K562 (cell line): ENCODE measurements around the gene ZNF552. TPM values are rescaled to one million over a fixed set of nuclear protein-coding genes. Genes with fewer than 3 reads are reported as not detected.
A peak's percentile ranks its signal among the peaks of the same experiment; 100 is the strongest.
"Not testable (repeated sequence)": the region's sequence is repeated elsewhere in the genome, so short reads cannot be mapped to it uniquely, and the experiment has no call there.

ENCODE experiments used
- ATF1 ChIP-seq, 2 experiments: fragments of 450-650 bp in 1 of 2; IDR thresholded peaks; 2 replicates each; pipeline ENCODE4 v1.6.1; 2016; ENCODE audit warnings: missing compliant biosample characterization in 1 of 2, missing genetic modification characterization in 1 of 2
- CREB3L1 ChIP-seq: fragments of 450-650 bp; IDR thresholded peaks from 2 replicates; pipeline ENCODE4 v1.6.1; 2014; ENCODE audit warnings: low read depth, mild to moderate bottlenecking, moderate library complexity, borderline replicate concordance
- ELF1 ChIP-seq: fragments of 200-800 bp; sonication (Bioruptor generic); IDR thresholded peaks from 2 replicates; pipeline ENCODE4 v1.6.1; 2016; ENCODE audit warnings: missing genetic modification characterization, missing compliant biosample characterization
- PHF8 ChIP-seq: fragments of 200-600 bp; sonication (generic); IDR thresholded peaks from 2 replicates; pipeline ENCODE4 v1.6.1; 2012; ENCODE audit warnings: mixed run types, mild to moderate bottlenecking, inconsistent platforms, low read length, moderate library complexity, borderline replicate concordance
- SUPT5H ChIP-seq: fragments of 450-650 bp; IDR thresholded peaks from 2 replicates; pipeline ENCODE4 v1.6.1; 2016
- polyA plus RNA-seq, 8 experiments: library from polyadenylated mRNA; depleted of rRNA in 4 of 8; stranded (reverse) in 5 of 8; unstranded in 3 of 8; fragments of >200 nt; fragmentation: Nextera tagmentation in 2 of 8; fragmentation: Illumina TruSeq in 1 of 8; extraction: Ambion mirVana in 2 of 8; extraction: Trizol in 1 of 8; gene quantifications; 2 replicates each; pipeline versions ENCODE4 v1.2.1 to v1.2.3, GENCODE V29; 2011 to 2014; ENCODE audit warnings: inconsistent platforms in 1 of 8, missing spikeins in 1 of 8
- total RNA-seq, 7 experiments: library from RNA; depleted of rRNA in 6 of 7; stranded (reverse); fragments of >200 nt in 6 of 7; fragmentation: Illumina TruSeq in 2 of 7; extraction: Trizol in 2 of 7; gene quantifications; 2 replicates each; pipeline versions ENCODE4 v1.2.1 to v1.2.3, GENCODE V29; 2011 to 2021; ENCODE audit warnings: low replicate concordance in 1 of 7
- TF ChIP-seq, protein P1 (sequence below), 2 experiments: fragments of 450-650 bp; IDR thresholded peaks; 2 replicates each; pipeline ENCODE4 v1.6.1; 2018; ENCODE audit warnings: mild to moderate bottlenecking in 2 of 2, low read depth in 1 of 2; ENCODE audit not compliant: partially characterized antibody in 2 of 2
- TF ChIP-seq, protein P2 (sequence below): fragments of 250-450 bp; sonication (Bioruptor Pico); IDR thresholded peaks from 2 replicates; pipeline ENCODE4 v1.8.0; 2021; ENCODE audit warnings: borderline replicate concordance, mild to moderate bottlenecking, moderate library complexity; ENCODE audit not compliant: poor library complexity, severe bottlenecking
- TF ChIP-seq, protein P3 (sequence below), 2 experiments: IDR thresholded peaks; 2 replicates each; pipeline ENCODE4 v1.6.1; 2011; ENCODE audit warnings: borderline replicate concordance in 1 of 2, control low read depth in 1 of 2, low read depth in 1 of 2, low read length in 1 of 2, mild to moderate bottlenecking in 1 of 2, mixed read lengths in 1 of 2, moderate library complexity in 1 of 2; ENCODE audit not compliant: insufficient read depth in 1 of 2, insufficient read length in 1 of 2, poor library complexity in 1 of 2, severe bottlenecking in 1 of 2; ENCODE audit errors: extremely low read depth in 1 of 2

ZNF552 gene
- total and polyA plus RNA-seq, 9 of the 15 experiments (the other 6 are each of a cell fraction or from before 2014, with no cell fraction given) = 4.4 to 12.4 (median 8.5) TPM

DNA sequence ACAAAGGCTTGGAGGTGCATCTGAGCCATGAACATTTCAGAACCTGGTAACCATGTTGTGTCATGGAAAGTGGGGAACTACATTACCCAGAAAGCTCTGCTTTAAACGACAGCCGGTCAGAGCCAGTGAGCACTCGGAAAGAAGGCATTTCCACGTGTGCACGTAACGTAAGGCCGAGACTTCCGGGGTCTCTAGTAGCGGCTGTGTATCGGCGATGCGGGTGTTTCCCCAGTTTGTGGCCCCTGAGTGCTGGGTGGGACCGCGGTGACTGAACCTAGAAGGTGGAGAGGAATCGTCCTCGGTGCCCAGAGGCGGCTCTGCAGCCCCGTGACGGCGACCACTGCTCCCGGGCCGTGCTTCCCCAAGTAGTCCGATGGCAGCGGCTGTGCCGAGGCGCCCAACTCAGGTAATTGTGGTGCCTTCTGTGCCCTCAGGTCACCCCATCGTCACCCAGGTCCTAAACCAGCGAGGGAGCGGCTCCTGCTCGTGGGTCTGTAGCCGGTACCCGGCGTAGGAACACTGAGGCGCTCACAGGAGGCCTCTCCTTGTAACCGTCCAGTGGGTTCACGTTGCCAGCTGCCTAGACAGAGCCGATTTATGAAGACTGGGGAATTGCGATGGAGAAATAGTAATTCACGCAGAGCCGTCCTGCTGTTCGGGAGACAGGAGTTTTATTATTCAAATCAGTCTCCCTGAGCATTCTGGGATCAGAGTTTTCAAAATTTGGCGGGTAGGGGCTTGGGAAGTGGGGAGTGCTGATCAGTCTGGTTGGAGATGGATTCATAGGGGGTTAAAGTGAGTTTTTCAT is 35.2 kb upstream of the ZNF552 start, which contains the start of gene ZNF587 (continued):
- TF ChIP-seq, protein P1, sequence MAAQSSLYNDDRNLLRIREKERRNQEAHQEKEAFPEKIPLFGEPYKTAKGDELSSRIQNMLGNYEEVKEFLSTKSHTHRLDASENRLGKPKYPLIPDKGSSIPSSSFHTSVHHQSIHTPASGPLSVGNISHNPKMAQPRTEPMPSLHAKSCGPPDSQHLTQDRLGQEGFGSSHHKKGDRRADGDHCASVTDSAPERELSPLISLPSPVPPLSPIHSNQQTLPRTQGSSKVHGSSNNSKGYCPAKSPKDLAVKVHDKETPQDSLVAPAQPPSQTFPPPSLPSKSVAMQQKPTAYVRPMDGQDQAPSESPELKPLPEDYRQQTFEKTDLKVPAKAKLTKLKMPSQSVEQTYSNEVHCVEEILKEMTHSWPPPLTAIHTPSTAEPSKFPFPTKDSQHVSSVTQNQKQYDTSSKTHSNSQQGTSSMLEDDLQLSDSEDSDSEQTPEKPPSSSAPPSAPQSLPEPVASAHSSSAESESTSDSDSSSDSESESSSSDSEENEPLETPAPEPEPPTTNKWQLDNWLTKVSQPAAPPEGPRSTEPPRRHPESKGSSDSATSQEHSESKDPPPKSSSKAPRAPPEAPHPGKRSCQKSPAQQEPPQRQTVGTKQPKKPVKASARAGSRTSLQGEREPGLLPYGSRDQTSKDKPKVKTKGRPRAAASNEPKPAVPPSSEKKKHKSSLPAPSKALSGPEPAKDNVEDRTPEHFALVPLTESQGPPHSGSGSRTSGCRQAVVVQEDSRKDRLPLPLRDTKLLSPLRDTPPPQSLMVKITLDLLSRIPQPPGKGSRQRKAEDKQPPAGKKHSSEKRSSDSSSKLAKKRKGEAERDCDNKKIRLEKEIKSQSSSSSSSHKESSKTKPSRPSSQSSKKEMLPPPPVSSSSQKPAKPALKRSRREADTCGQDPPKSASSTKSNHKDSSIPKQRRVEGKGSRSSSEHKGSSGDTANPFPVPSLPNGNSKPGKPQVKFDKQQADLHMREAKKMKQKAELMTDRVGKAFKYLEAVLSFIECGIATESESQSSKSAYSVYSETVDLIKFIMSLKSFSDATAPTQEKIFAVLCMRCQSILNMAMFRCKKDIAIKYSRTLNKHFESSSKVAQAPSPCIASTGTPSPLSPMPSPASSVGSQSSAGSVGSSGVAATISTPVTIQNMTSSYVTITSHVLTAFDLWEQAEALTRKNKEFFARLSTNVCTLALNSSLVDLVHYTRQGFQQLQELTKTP (IDR thresholded peaks at IDR 0.05; ENCODE audit: low read depth in 1 of 2, partially characterized antibody in 2 of 2) = peak in 1 of 2 experiments; percentile 90
- TF ChIP-seq ELF1 (tag) = peak; percentile 86
- TF ChIP-seq, protein P2, sequence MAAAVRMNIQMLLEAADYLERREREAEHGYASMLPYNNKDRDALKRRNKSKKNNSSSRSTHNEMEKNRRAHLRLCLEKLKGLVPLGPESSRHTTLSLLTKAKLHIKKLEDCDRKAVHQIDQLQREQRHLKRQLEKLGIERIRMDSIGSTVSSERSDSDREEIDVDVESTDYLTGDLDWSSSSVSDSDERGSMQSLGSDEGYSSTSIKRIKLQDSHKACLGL (CRISPR knock-in tag) = peak; percentile 27
- TF ChIP-seq, protein P3, sequence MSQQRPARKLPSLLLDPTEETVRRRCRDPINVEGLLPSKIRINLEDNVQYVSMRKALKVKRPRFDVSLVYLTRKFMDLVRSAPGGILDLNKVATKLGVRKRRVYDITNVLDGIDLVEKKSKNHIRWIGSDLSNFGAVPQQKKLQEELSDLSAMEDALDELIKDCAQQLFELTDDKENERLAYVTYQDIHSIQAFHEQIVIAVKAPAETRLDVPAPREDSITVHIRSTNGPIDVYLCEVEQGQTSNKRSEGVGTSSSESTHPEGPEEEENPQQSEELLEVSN (IDR thresholded peaks at IDR 0.05; ENCODE audit: borderline replicate concordance in 1 of 2, extremely low read depth in 1 of 2, insufficient read depth in 1 of 2, insufficient read length in 1 of 2, low read depth in 1 of 2, low read length in 1 of 2, poor library complexity in 1 of 2, severe bottlenecking in 1 of 2) = peak in 1 of 2 experiments; percentile 38
- not testable (repeated sequence) for TF ChIP-seq ATF1 (CRISPR knock-in tag; IDR thresholded peaks at IDR 0.05)
- peak; percentile 92 for TF ChIP-seq ATF1 (tag; IDR thresholded peaks at IDR 0.05)
- peak; percentile 97 for TF ChIP-seq CREB3L1
- peak; percentile 58; the same call in 1 of the 2 replicates for TF ChIP-seq PHF8
- TF ChIP-seq SUPT5H = peak; percentile 79
